HG03103 (cell line): ENCODE measurements around the gene RNGTT.
"Not testable (repeated sequence)": the region's sequence is repeated elsewhere in the genome, so short reads cannot be mapped to it uniquely, and the experiment has no call there.

Source experiments
- ATAC-seq: cut with Tn5 transposase; IDR thresholded peaks from one replicate; pipeline ENCODE4 v1.9.1; 2021; ENCODE audit warnings: low read depth; ENCODE audit not compliant: unreplicated experiment

RNGTT gene

DNA sequence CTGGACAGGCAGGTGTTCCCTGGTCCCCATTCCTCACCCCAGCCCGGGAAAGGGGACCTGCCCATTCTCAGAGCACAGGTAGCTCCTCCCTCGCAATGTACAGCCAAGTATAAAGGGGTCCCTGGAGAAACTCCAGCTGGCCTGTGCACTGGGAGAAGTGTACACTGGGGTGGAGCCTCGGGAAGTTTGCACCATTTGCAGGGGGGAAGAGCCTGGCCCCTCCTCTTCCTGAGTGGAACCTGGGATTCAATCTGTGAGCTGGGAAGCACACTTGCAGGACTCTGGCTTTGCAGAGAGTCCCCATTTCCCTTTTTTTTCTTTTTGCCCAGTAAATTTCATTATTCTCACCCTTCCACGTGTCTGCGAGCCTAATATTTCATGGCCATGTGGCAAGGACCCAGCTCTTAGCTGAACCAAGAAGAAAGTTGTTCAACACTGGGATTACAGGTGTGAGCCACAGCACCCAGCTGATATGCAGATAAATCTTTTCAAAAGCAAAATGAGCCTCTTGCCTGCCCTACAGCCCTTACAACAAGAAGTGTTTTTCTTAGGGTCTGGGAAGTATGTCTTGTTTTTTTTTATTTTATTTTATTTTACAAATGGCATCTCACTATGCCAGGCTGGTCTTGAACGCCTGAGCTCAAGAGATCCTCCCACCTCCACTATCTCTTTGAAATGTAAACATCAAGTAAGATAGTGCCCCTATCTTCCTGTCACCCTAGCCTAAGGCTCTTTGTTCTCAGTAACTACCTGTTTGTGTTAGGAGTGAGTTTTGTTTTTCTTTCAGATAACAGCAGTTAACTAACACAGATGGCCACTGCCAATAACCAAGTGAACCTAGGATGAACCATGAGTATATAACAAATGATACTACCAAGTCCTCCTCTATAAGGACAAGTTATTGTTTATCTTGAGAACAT lies 9.3 kb upstream of the RNGTT start:
- no peak for ATAC-seq

GRCh38 chr6:88970301-88970700 lies 6.9 kb upstream of the RNGTT start:
- ATAC-seq, result no peak

DNA sequence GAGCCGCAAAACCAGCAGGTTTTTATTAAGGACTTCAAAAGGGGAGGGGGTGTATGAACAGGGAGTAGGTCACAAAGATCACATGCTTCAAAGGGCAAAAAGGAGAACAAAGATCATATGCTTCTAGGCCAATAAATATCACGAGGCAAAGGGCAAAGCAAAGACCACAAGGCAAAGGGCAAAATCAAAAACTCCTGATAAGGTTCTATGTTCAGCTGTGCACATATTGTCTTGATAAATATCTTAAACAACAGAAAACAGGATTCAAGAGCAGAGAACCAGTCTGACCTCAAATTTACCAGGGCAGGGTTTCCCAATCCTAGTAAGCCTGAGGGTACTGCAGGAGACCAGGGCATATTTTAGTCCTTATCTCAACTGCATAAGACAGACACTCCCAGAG lies 5.8 kb upstream of the RNGTT start:
- not testable (repeated sequence) for ATAC-seq

GRCh38 chr6:88967891-88968290 lies 4.5 kb upstream of the RNGTT start:
- no peak for ATAC-seq

GRCh38 chr6:88965691-88966090 lies 2.3 kb upstream of the RNGTT start:
- ATAC-seq, result no peak

- ATAC-seq, result no peak
These were observed 1.1 kb upstream of the RNGTT start for GRCh38 chr6:88964509-88964908.

GRCh38 chr6:88958842-88959241 lies 4.6 kb downstream of the RNGTT start:
- no peak for ATAC-seq

GRCh38 chr6:88953550-88954386 lies 9.7 kb downstream of the RNGTT start:
- no peak for ATAC-seq

DNA sequence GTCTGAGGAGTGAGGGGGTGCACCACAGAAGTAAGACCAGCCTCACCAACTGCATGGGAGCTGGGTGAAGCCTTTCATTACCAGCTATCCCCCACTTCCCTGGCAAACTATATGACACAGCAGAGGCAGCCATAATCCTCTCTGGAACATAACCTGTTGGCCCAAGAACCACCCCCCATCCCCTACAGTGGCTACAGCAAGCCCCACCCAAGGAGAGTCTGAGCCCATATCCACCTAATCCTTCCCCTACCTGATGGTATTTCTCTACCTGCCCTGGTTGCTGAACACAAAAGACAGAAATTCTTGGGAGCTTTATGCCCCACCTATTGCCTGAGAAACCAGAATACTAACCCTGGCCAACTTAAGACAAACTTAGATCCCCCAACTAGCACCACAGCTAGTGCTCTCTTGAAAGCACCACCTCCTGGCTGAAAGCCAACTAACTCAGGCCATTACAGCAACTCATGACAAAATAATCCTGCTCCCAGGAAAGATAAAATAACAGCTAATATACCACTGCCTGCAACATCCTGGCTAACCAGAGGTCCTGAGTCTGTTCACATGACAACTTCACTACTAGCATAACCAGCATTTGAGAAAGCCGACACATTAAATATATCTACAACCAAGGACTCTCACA lies 11.2 kb downstream of the RNGTT start:
- ATAC-seq, result no peak

- no peak for ATAC-seq
These were observed 17.9 kb downstream of the RNGTT start for GRCh38 chr6:88945415-88946008.

GRCh38 chr6:88933521-88933920 lies 29.9 kb downstream of the RNGTT start:
- no peak for ATAC-seq

DNA sequence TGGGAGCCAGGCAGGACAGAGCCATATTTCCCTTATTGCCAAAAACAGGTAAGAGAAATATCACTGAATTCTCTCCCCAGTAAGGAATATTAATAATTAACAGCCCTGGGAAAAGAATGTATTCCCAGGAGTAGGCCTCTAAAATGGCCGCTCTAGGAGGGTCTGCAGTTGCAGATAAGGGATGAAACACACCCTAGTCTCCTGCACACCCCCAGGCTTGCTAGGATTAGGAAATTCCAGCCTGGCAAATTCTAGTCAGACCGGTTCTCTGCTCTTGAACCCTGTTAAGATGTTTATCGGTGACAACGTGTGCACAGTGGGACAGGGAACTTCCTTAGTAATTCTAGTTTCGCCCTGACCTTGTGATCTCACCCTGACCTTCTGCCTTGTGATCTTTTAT lies 31.4 kb downstream of the RNGTT start:
- ATAC-seq, result not testable (repeated sequence)

GRCh38 chr6:88922775-88923548 lies 40.5 kb downstream of the RNGTT start:
- no peak for ATAC-seq

DNA sequence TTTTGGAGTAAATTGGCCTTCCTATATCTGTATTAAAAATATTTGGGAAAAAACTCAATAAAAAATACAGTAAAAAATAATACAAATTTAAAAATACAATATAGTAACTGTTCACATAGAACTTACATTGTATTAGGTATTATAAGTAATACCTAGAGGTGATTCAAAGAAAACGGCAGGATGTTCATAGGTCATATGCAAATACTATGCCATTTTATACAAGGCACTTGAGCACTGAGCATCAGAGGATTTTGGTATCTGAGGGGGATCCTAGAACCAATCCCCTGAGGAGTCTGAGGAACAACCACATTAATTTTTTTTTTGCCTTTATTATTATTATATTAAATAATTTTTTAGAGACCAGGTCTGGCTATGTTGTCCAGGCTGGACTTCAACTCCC lies 41.7 kb downstream of the RNGTT start:
- no peak for ATAC-seq

DNA sequence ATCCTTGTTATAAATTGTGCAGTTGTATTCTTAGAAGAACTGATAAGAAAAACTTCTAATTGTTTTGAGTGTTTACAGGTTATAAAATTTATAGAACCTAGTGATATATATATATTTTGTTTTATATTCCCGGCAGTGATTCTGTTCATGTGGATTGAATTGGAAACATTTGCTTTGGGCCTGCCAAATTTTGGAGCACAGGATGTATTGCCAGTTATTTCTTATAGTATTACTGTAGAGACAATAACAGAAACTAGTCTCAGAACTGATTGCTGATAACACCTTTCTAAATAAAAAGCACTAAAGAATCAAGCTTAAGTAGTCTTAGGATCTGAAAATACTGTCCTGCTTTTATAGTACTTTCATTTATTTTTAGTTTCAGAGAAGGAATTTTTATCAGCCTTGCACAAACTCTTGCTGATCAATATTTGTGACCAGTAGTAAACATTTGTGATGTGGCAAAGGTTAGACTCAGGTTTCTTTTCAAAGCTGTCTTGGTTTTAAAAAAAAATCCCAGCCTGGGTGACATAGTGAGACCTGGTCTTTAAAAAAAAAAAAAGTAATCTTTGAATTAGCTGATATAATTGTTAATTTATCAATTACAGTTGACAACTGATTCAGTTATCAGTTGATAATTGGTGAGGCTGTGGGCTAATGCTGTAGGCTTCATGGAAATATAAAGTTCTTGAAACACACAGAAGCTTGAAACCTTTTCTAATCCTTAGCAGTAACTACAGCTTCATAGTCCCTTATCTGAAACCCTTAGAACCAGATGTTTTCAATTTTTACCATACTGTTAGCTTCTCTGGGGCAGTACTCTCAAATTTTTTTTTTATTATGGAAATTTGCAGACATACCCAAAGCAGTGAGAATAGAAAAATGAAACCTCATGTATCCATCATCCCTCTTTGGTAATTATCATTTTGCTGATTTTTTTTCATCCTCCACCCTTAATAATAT lies 42.4 kb downstream of the RNGTT start:
- no peak for ATAC-seq

DNA sequence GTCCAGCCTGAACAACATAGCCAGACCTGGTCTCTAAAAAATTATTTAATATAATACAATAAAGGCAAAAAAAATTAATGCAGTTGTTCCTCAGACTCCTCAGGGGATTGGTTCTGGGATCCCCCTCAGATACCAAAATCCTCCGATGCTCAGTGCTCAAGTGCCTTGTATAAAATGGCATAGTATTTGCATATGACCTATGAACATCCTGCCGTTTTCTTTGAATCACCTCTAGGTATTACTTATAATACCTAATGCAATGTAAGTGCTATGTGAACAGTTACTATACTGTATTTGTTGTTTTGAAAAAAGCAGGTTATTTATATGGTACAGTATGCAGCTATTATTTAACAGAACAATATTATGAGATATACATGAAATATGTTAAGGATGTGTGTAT lies 43.3 kb downstream of the RNGTT start:
- ATAC-seq, result no peak

- ATAC-seq, result no peak
These were observed 44.4 kb downstream of the RNGTT start for GRCh38 chr6:88919032-88919431.

DNA sequence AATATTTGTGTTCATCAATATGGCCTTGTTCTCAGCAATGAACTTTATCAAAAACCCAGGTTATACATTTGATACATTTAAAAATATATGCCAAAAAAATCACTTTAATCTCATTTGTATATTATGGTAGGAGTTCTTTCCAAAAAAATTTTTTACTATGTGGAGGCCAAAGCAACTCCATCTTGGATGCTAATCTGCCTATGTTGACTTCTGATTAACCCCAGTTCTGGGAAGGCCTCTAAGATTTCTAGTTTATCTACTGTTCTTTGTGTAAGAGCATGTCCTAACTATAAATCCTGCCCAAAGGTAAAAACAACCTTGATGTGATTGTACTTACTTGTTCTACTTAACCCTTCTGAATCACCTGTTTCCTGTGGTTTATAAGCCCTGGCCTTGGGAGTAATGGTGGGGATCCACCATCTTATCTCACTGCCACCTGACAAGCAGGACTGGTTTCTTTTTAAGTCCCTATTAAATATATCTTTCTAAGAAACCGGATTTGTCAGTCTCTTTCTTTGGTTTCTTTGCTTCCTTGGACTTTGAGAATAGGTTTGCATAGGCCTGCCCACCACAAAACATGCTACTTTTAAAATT lies 46.7 kb downstream of the RNGTT start:
- ATAC-seq, result no peak
